Naive thymus-derived CD4-positive, alpha-beta T cell (primary cell): Measurements from ENCODE around the gene ZDHHC4. TPM values are rescaled to one million over a fixed set of nuclear protein-coding genes. Genes with fewer than 3 reads are reported as not detected.
A peak's percentile ranks its signal among the peaks of the same experiment; 100 is the strongest.

Source experiments
- ATAC-seq: fragments of 150-1000 bp; cut with Tn5 transposase; 2 replicates; pipeline ENCODE4 v1.10.0; 2021; ENCODE audit warnings: mild to moderate bottlenecking, moderate library complexity
- CTCF ChIA-PET: fragments of 350-600 bp; sonication (Branson Sonifier 250); formaldehyde crosslinking; loops from one replicate; lab custom pipeline; 2021; ENCODE audit warnings: antibody characterized with exemption; lab: Charles Lee
- POLR2A ChIA-PET: fragments of 350-600 bp; sonication (Branson Sonifier 250); formaldehyde crosslinking; loops from one replicate; lab custom pipeline; 2021; ENCODE audit warnings: antibody characterized with exemption, inconsistent platforms; lab: Charles Lee
- DNase-seq, 9 donors: peaks; one replicate each; pipeline versions ENCODE4 v3.0.0 to v3.0.0-alpha.2; 2020 to 2022; ENCODE audit warnings: mixed read lengths in 1 of 9
- H3K27ac ChIP-seq: one replicate; pipeline ENCODE4 v1.7.0; 2013; ENCODE audit warnings: mild to moderate bottlenecking, low read depth, low read length, moderate library complexity
- H3K27me3 ChIP-seq, 2 donors: one replicate each; pipeline ENCODE4 v1.7.0; 2013; ENCODE audit warnings: low read length in 2 of 2, mild to moderate bottlenecking in 2 of 2, moderate library complexity in 2 of 2; ENCODE audit not compliant: control insufficient read depth in 2 of 2, insufficient read depth in 2 of 2
- H3K36me3 ChIP-seq, 3 experiments: 1 replicate in 2 of 3; 2 replicates in 1 of 3; pipeline ENCODE4 v1.7.0; 2013; ENCODE audit warnings: low read length in 3 of 3, mild to moderate bottlenecking in 3 of 3, moderate library complexity in 1 of 3; ENCODE audit not compliant: insufficient read depth in 3 of 3, control insufficient read depth in 2 of 3
- H3K4me1 ChIP-seq, 2 donors: one replicate each; pipeline ENCODE4 v1.7.0; 2013; ENCODE audit warnings: low read length in 2 of 2, mild to moderate bottlenecking in 2 of 2, moderate library complexity in 1 of 2; ENCODE audit not compliant: control insufficient read depth in 2 of 2, insufficient read depth in 2 of 2
- H3K4me3 ChIP-seq: 2 replicates; pipeline ENCODE4 v1.7.0; 2013; ENCODE audit warnings: mild to moderate bottlenecking, low read length
- H3K9me3 ChIP-seq, 3 experiments: 1 replicate in 2 of 3; 2 replicates in 1 of 3; pipeline ENCODE4 v1.7.0; 2013; ENCODE audit warnings: low read length in 3 of 3; ENCODE audit not compliant: control insufficient read depth in 2 of 3
- H3K27ac Mint-ChIP-seq, 9 donors: one replicate each; pipeline ENCODE4 v1.8.0; 2020 to 2022; ENCODE audit warnings: mixed read lengths in 9 of 9, mild to moderate bottlenecking in 8 of 9, moderate library complexity in 5 of 9, inconsistent platforms in 2 of 9
- H3K27me3 Mint-ChIP-seq, 5 donors: one replicate each; pipeline ENCODE4 v1.8.0; 2021 to 2022; ENCODE audit warnings: mixed read lengths in 5 of 5, mild to moderate bottlenecking in 1 of 5
- H3K36me3 Mint-ChIP-seq, 5 donors: one replicate each; pipeline ENCODE4 v1.8.0; 2020 to 2022; ENCODE audit warnings: mixed read lengths in 5 of 5, mild to moderate bottlenecking in 3 of 5, inconsistent platforms in 1 of 5
- H3K4me1 Mint-ChIP-seq, 7 donors: one replicate each; pipeline ENCODE4 v1.8.0; 2020 to 2022; ENCODE audit warnings: mixed read lengths in 7 of 7, mild to moderate bottlenecking in 3 of 7, inconsistent platforms in 1 of 7
- H3K4me3 Mint-ChIP-seq, 10 donors: one replicate each; pipeline ENCODE4 v1.8.0; 2020 to 2022; ENCODE audit warnings: mild to moderate bottlenecking in 10 of 10, mixed read lengths in 10 of 10, moderate library complexity in 6 of 10, inconsistent platforms in 2 of 10
- H3K9me3 Mint-ChIP-seq, 11 donors: one replicate each; pipeline ENCODE4 v1.8.0; 2020 to 2022; ENCODE audit warnings: mixed read lengths in 11 of 11, mild to moderate bottlenecking in 4 of 11, inconsistent platforms in 1 of 11, moderate library complexity in 1 of 11
- intact Hi-C, 2 donors: fragments of 100-400 bp; cut with micrococcal nuclease; formaldehyde crosslinking; loops; one replicate each; pipeline ENCODE4 v1.15.1; 2023
- polyA plus RNA-seq, 2 donors: library from polyadenylated mRNA; unstranded; fragments of 300-500 nt; fragmentation: Illumina TruSeq; gene quantifications; one replicate each; pipeline ENCODE4 v1.2.3, GENCODE V29; 2021
- total RNA-seq, 6 experiments: library from RNA in 5 of 6; stranded (reverse) in 5 of 6; gene quantifications; 1 replicate in 5 of 6; 2 replicates in 1 of 6; pipeline ENCODE4 v1.2.3 and lab custom pipeline; 2021 to 2026

ZDHHC4 gene
- total and polyA plus RNA-seq, 7 experiments from 2014 or later = 25.2 to 82.1 (median 39.2) TPM

DNA sequence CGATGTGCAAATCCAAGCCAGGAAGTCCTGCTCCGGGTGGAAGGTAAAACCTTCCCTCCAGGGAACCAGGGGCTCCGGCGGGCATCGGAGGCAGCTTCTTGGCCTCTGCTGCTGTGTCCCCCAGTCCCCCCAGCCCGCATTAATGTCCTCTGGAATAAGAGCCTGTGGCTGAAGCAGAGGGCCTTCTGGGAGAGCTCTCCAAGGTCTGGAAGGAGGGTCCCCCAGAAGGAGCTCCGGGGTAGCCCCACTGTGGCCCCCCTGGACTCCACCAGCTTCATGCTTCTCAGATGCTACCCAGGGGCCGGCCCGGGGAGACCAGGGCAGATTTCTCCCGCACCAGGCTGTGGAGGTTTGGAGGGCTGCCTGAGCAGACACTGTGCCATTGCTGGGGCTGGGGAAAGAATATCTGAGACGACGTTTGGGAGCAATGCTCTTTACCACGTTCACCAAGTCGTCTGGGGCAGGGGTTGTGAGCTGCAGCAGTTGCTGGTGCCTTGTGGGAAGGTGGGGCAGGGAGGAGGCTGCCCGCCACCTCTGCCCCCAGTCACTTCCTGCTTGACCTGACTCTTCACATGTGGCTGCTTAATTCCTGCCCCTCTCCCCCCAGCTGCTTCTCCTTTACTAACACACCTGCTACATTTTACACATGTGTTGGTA lies 46.5 kb downstream of the ZDHHC4 start:
- Mint-ChIP-seq H3K36me3 (peaks cover 3 to 15% (median 8%) of the 10 kb centered on the region in 5 donors), H3K4me3 (peak overlapping the region; percentile 39 to 85 (median 72)), H3K27ac (peak overlapping the region; percentile 65 to 92 (median 88)), H3K9me3 (peaks cover 0 to 3% (median 0%) of the 10 kb centered on the region in 11 donors), H3K27me3 (peaks cover 0 to 12% (median 0%) of the 10 kb centered on the region in 5 donors), H3K4me1 (peaks cover 25 to 45% (median 39%) of the 10 kb centered on the region in 7 donors)
- ChIA-PET CTCF (interaction anchor here (0.8 kb wide), 1 partner anchor 24 kb away, joined by 3 read pairs; no protein-coding TSS in a partner anchor), POLR2A (no interaction called here)
- DNase-seq (peak in 1 of 9 donors; percentile 21), ATAC-seq (peak; percentile 70)
- Histone ChIP-seq H3K9me3 (no peaks in the 10 kb centered on the region), H3K4me3 (peak overlapping the region; percentile 21), H3K27me3 (no peaks in the 10 kb centered on the region), H3K27ac (peak overlapping the region; percentile 57), H3K4me1 (peaks cover 25 to 43% of the 10 kb centered on the region in 2 donors), H3K36me3 (no peaks in the 10 kb centered on the region)
- intact Hi-C loops = no loop called here

DNA sequence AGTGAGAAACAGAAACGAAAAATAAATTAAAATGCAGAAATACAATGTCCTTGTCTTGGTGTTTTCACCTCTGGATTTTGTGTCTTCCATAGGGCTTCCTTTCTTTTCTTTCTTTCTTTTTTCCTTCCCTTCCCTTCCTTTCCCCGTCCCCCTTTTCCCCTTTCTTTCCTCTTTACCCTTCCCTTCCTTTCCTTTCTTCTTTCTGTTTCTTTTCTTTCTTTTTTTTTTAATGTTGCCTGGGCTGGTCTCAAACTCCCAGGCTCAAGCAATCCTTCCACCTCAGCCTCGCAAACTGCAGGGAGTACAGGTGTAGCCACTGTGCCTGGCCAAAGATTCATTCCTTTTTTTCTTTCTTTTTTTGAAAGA lies 47.0 kb downstream of the ZDHHC4 start:
- H3K27me3 Mint-ChIP-seq = peaks cover 0 to 7% (median 0%) of the 10 kb centered on the region in 5 donors
- no peak for ATAC-seq
- ChIA-PET POLR2A (no interaction called here), CTCF (interaction anchor here (0.8 kb wide), 1 partner anchor 25 kb away, joined by 3 read pairs; no protein-coding TSS in a partner anchor)
- Histone ChIP-seq H3K9me3 (no peaks in the 10 kb centered on the region), H3K27me3 (no peaks in the 10 kb centered on the region), H3K4me3 (peak overlapping the region; percentile 21), H3K27ac (peak overlapping the region; percentile 57), H3K4me1 (peaks cover 25 to 43% of the 10 kb centered on the region in 2 donors), H3K36me3 (no peaks in the 10 kb centered on the region)
- H3K36me3 Mint-ChIP-seq = peaks cover 3 to 15% (median 8%) of the 10 kb centered on the region in 5 donors
- H3K9me3 Mint-ChIP-seq = peaks cover 0 to 3% (median 0%) of the 10 kb centered on the region in 11 donors
- DNase-seq = no peak
- H3K4me1 Mint-ChIP-seq = peaks cover 25 to 45% (median 38%) of the 10 kb centered on the region in 7 donors
- intact Hi-C loops = no loop called here
- H3K4me3 Mint-ChIP-seq = peak overlapping the region; percentile 39 to 85 (median 72)
- peak overlapping the region; percentile 65 to 92 (median 88) for H3K27ac Mint-ChIP-seq

DNA sequence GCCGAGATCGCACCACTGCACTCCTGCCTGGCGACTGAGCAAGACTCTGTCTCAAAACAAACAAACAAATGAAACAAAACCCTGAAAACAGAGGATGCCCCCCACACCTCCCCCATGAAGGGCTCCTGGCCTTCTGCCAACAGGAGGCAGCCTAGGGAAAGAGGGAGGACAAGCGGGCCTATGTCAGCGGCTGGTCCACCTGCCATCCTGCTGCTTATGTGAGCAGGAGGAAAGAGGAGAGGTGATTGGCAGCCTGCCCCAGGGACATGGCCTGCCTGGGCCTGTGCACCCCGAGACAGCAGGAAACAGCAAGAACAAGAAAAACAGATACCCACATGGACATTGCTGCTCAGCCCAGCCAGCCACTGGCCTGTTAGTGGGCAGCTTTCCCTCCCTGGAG lies 50.8 kb downstream of the ZDHHC4 start:
- Mint-ChIP-seq H3K36me3 (peaks cover 0 to 7% (median 0%) of the 10 kb centered on the region in 5 donors), H3K27me3 (no peaks in the 10 kb centered on the region), H3K4me1 (peaks cover 9 to 20% (median 16%) of the 10 kb centered on the region in 7 donors), H3K4me3 (no peak overlapping the region), H3K9me3 (no peaks in the 10 kb centered on the region), H3K27ac (no peak overlapping the region)
- ChIA-PET POLR2A (interaction anchor here (1.1 kb wide), 1 partner anchor 10 kb away, joined by 4 read pairs; no protein-coding TSS in a partner anchor), CTCF (no interaction called here)
- Histone ChIP-seq H3K27me3 (no peaks in the 10 kb centered on the region), H3K27ac (no peak overlapping the region), H3K36me3 (no peaks in the 10 kb centered on the region), H3K4me3 (no peak overlapping the region), H3K9me3 (no peaks in the 10 kb centered on the region), H3K4me1 (peaks cover 15% of the 10 kb centered on the region in 2 donors)
- intact Hi-C loops = no loop called here
- ATAC-seq (no peak), DNase-seq (no peak)

DNA sequence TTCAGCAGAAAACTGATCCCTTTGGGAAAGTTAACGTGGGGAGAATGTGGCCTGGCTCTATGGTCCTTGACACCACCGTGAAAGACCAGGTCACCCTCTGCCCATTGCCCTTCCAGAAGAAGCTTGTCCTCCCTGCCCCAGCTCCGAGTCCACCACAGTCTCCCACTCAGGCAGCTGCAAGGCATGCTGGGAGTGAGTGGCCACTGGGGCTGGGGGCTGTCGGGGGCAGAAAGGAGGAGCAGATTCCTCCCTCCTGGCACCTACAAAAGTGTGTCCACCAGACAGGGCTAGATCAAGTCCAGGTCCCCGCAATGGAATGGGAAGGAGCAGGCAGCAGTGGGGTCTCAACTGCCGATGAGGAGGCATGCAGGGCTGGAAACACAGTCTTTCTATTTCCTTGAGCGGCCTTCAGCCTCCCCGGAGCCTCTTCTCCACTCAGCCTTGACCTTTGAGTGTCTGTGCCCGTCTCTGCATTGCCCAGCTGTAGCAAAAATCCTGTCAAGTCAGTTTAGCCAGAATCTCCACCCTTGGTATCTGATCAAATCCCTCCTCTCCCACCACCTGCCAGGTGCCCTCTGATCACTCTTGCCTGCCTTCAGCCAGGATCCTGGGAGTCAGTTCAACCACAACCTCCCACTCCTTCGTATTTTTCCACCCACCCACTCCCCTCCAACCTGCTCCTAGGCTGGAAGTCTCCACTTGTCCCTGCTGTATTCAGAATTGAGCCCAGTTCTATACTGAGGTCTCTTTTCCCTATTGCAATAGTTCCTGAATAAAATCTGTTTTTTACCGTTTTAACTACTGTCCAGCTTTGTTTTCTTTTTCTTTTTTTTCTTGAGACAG lies 53.0 kb downstream of the ZDHHC4 start:
- no peaks in the 10 kb centered on the region for H3K27me3 Mint-ChIP-seq
- peak overlapping the region in 2 of 9 donors; percentile 59 to 87 for H3K27ac Mint-ChIP-seq
- H3K4me3 Mint-ChIP-seq = no peak overlapping the region
- peaks cover 0 to 4% (median 0%) of the 10 kb centered on the region in 11 donors for H3K9me3 Mint-ChIP-seq
- DNase-seq (no peak), ATAC-seq (no peak)
- Histone ChIP-seq H3K36me3 (no peaks in the 10 kb centered on the region), H3K4me1 (no peaks in the 10 kb centered on the region), H3K27me3 (no peaks in the 10 kb centered on the region), H3K9me3 (no peaks in the 10 kb centered on the region), H3K4me3 (no peak overlapping the region), H3K27ac (no peak overlapping the region)
- ChIA-PET CTCF (no interaction called here), POLR2A (no interaction called here)
- peaks cover 0 to 5% (median 0%) of the 10 kb centered on the region in 7 donors for H3K4me1 Mint-ChIP-seq
- intact Hi-C loops = no loop called here
- peaks cover 0 to 3% (median 0%) of the 10 kb centered on the region in 5 donors for H3K36me3 Mint-ChIP-seq

DNA sequence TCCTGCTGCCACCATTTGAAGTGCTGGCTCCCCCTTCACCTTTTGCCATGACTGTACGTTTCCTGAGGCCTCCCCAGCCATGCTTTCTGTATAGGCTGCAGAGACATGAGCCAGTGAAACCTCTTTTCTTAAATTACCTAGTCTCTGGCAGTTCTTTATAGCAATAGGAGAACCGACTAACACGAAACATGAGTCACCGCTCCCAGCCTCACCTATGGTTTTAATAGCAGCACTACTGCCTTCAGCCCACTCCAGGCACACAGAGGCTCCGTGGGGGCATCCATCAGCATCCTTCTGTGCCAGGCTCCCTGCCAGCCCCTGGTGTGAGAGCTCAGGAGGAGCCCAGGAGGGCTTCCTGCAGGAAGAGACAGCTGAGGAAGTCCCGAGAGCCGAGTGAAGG lies 54.4 kb downstream of the ZDHHC4 start:
- peaks cover 0 to 4% (median 0%) of the 10 kb centered on the region in 7 donors for H3K4me1 Mint-ChIP-seq
- H3K4me3 Mint-ChIP-seq = no peak overlapping the region
- ATAC-seq (no peak), DNase-seq (no peak)
- ChIA-PET POLR2A (no interaction called here), CTCF (no interaction called here)
- H3K36me3 ChIP-seq = no peaks in the 10 kb centered on the region
- intact Hi-C loops = no loop called here
- no peak overlapping the region for H3K27ac ChIP-seq
- H3K9me3 Mint-ChIP-seq = peaks cover 0 to 4% (median 0%) of the 10 kb centered on the region in 11 donors
- no peaks in the 10 kb centered on the region for H3K9me3 ChIP-seq
- no peaks in the 10 kb centered on the region for H3K27me3 ChIP-seq
- H3K4me3 ChIP-seq = no peak overlapping the region
- no peaks in the 10 kb centered on the region for H3K4me1 ChIP-seq
- no peaks in the 10 kb centered on the region for H3K27me3 Mint-ChIP-seq
- peak overlapping the region in 1 of 9 donors; percentile 81 for H3K27ac Mint-ChIP-seq
- peaks cover 0 to 3% (median 0%) of the 10 kb centered on the region in 5 donors for H3K36me3 Mint-ChIP-seq

DNA sequence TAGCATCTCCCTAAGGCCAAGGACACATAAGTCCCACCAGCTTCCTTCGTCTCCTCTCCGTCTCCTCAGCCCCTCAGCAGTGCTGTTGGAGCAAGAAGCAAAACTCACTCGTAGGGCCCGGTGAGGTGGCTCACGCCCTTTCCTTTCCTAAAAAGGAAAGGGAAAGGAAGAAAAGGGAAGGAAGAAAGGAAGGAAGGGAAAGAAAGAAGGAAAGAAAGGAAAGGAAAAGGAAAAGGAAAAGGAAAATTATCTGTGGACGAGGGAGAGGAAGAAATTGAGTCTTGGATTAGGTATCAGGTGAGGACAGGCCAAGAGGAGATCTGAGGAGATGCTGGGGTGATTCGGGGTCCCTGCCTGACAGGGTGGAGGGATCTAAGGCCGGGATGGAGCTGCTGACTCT lies 56.8 kb downstream of the ZDHHC4 start:
- intact Hi-C loops = no loop called here
- H3K27ac ChIP-seq = no peak overlapping the region
- no peaks in the 10 kb centered on the region for H3K36me3 ChIP-seq
- H3K4me1 ChIP-seq = peaks cover 10 to 11% of the 10 kb centered on the region in 2 donors
- CTCF ChIA-PET = no interaction called here
- ATAC-seq (no peak), DNase-seq (no peak)
- no peaks in the 10 kb centered on the region for H3K27me3 Mint-ChIP-seq
- POLR2A ChIA-PET = no interaction called here
- H3K4me3 ChIP-seq = no peak overlapping the region
- H3K27ac Mint-ChIP-seq = peak overlapping the region in 4 of 9 donors; percentile 14 to 72 (median 42)
- peaks cover 13 to 16% (median 14%) of the 10 kb centered on the region in 7 donors for H3K4me1 Mint-ChIP-seq
- peak overlapping the region in 3 of 10 donors; percentile 12 to 40 (median 39) for H3K4me3 Mint-ChIP-seq
- H3K36me3 Mint-ChIP-seq = peaks cover 0 to 6% (median under 1%) of the 10 kb centered on the region in 5 donors
- no peaks in the 10 kb centered on the region for H3K27me3 ChIP-seq
- H3K9me3 Mint-ChIP-seq = peaks cover 0 to 4% (median 0%) of the 10 kb centered on the region in 11 donors
- no peaks in the 10 kb centered on the region for H3K9me3 ChIP-seq
